ENCODE measurements around the gene ASF1B.

ASF1B gene

GRCh38 chr19:14073261-14073924, 63.0 kb downstream of the ASF1B start:
- H3K4me1 ChIP-seq (ENCODE audit: control insufficient read depth in 1 of 2, insufficient read depth in 1 of 2, low read depth in 1 of 2, low read length in 1 of 2) = peaks cover 57 to 59% of the 10 kb centered on the region in 2 experiments
- H3K4me3 ChIP-seq (ENCODE audit: low read depth in 1 of 2, low read length in 1 of 2) = peak overlapping the region; percentile 89 to 97
- H3K9me3 ChIP-seq = no peaks in the 10 kb centered on the region
- H3K27me3 ChIP-seq = peaks cover 24% of the 10 kb centered on the region
- H3K36me3 ChIP-seq = no peaks in the 10 kb centered on the region
- H3K27ac ChIP-seq = peak overlapping the region; percentile 86
- TF ChIP-seq, protein P1, sequence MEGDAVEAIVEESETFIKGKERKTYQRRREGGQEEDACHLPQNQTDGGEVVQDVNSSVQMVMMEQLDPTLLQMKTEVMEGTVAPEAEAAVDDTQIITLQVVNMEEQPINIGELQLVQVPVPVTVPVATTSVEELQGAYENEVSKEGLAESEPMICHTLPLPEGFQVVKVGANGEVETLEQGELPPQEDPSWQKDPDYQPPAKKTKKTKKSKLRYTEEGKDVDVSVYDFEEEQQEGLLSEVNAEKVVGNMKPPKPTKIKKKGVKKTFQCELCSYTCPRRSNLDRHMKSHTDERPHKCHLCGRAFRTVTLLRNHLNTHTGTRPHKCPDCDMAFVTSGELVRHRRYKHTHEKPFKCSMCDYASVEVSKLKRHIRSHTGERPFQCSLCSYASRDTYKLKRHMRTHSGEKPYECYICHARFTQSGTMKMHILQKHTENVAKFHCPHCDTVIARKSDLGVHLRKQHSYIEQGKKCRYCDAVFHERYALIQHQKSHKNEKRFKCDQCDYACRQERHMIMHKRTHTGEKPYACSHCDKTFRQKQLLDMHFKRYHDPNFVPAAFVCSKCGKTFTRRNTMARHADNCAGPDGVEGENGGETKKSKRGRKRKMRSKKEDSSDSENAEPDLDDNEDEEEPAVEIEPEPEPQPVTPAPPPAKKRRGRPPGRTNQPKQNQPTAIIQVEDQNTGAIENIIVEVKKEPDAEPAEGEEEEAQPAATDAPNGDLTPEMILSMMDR (IDR thresholded peaks at IDR 0.05) = peak; percentile 52

GRCh38 chr19:14072535-14073260, 63.7 kb downstream of the ASF1B start, which contains the start of gene MISP3:
MISP3 (plus strand) TSS chr19:14072786; CDS start chr19:14073310, 524 bp downstream.
- TF ChIP-seq, protein P1 (IDR thresholded peaks at IDR 0.05) = no peak
- Histone ChIP-seq H3K27ac (peak within 1 kb of the TSS; percentile 86), H3K36me3 (no peaks in the 10 kb centered on the region), H3K27me3 (peaks cover 24% of the 10 kb centered on the region), H3K4me1 (ENCODE audit: control insufficient read depth in 1 of 2, insufficient read depth in 1 of 2, low read depth in 1 of 2, low read length in 1 of 2) (peaks cover 50 to 52% of the 10 kb centered on the region in 2 experiments), H3K9me3 (no peaks in the 10 kb centered on the region), H3K4me3 (ENCODE audit: low read depth in 1 of 2, low read length in 1 of 2) (peak within 1 kb of the TSS; percentile 89 to 97)

GRCh38 chr19:14070268-14071050, 65.9 kb downstream of the ASF1B start:
- TF ChIP-seq, protein P1 (IDR thresholded peaks at IDR 0.05) = no peak
- Histone ChIP-seq H3K4me1 (ENCODE audit: control insufficient read depth in 1 of 2, insufficient read depth in 1 of 2, low read depth in 1 of 2, low read length in 1 of 2) (peaks cover 27 to 30% of the 10 kb centered on the region in 2 experiments), H3K4me3 (ENCODE audit: low read depth in 1 of 2, low read length in 1 of 2) (no peak overlapping the region), H3K9me3 (no peaks in the 10 kb centered on the region), H3K27ac (no peak overlapping the region), H3K36me3 (no peaks in the 10 kb centered on the region), H3K27me3 (peaks cover 32% of the 10 kb centered on the region)
